CD14-positive monocyte (primary cell): ENCODE results near the gene NEK7. TPM values are rescaled to one million over a fixed set of nuclear protein-coding genes. Genes with fewer than 3 reads are reported as not detected.

Source experiments
- DNase-seq, 3 donors: peaks; one replicate each; pipeline ENCODE4 v3.0.0-alpha.2; 2011 to 2022
- H2AFZ ChIP-seq: 2 replicates; pipeline ENCODE4 v1.6.0; 2012; ENCODE audit warnings: mild to moderate bottlenecking, low read depth, low read length, inconsistent platforms; ENCODE audit not compliant: insufficient read depth, poor library complexity, severe bottlenecking
- H3K27ac ChIP-seq, 2 donors: 1 replicate in 1 of 2; 2 replicates in 1 of 2; pipeline ENCODE4 v1.5.1; 2012 to 2013; ENCODE audit warnings: low read length in 2 of 2, control low read depth in 1 of 2, inconsistent platforms in 1 of 2, low read depth in 1 of 2, mild to moderate bottlenecking in 1 of 2
- H3K27me3 ChIP-seq, 2 donors: one replicate each; pipeline versions ENCODE4 v1.6.0 to v1.6.1; 2011 to 2013; ENCODE audit warnings: low read length in 2 of 2; ENCODE audit not compliant: control insufficient read depth in 2 of 2, insufficient read depth in 2 of 2
- H3K36me3 ChIP-seq, 2 donors: replicated peaks in 1 of 2; 1 replicate in 1 of 2; 2 replicates in 1 of 2; pipeline versions ENCODE4 v1.5.1 to v1.6.1; 2012 to 2013; ENCODE audit warnings: low read length in 2 of 2, control low read depth in 1 of 2, inconsistent platforms in 1 of 2, mild to moderate bottlenecking in 1 of 2; ENCODE audit not compliant: insufficient read depth in 2 of 2, control insufficient read depth in 1 of 2
- H3K4me1 ChIP-seq, 2 donors: 1 replicate in 1 of 2; 2 replicates in 1 of 2; pipeline versions ENCODE4 v1.5.1 to v1.6.1; 2012 to 2013; ENCODE audit warnings: low read length in 2 of 2, control low read depth in 1 of 2, inconsistent platforms in 1 of 2, mild to moderate bottlenecking in 1 of 2, moderate library complexity in 1 of 2; ENCODE audit not compliant: insufficient read depth in 2 of 2, control insufficient read depth in 1 of 2
- H3K4me2 ChIP-seq: replicated peaks from 2 replicates; pipeline ENCODE3; 2012; ENCODE audit warnings: low read length, moderate library complexity, mild to moderate bottlenecking; ENCODE audit not compliant: poor library complexity, severe bottlenecking; ENCODE audit errors: extremely low read depth
- H3K4me3 ChIP-seq, 3 experiments: fragments of 200-600 bp in 1 of 3; sonication (generic) in 1 of 3; replicated peaks in 1 of 3; 1 replicate in 2 of 3; 2 replicates in 1 of 3; pipeline ENCODE4 v1.5.1; 2011 to 2013; ENCODE audit warnings: low read length in 3 of 3, mild to moderate bottlenecking in 3 of 3, control low read depth in 2 of 3, low read depth in 2 of 3, inconsistent platforms in 1 of 3, moderate library complexity in 1 of 3
- H3K79me2 ChIP-seq: 2 replicates; pipeline ENCODE4 v1.6.0; 2012; ENCODE audit warnings: mild to moderate bottlenecking, control low read depth, inconsistent platforms, low read length, moderate library complexity; ENCODE audit not compliant: insufficient read depth
- H3K9ac ChIP-seq: 2 replicates; pipeline ENCODE4 v1.6.0; 2017; ENCODE audit warnings: low read length, mild to moderate bottlenecking; ENCODE audit not compliant: insufficient read depth, poor library complexity, severe bottlenecking
- H3K9me3 ChIP-seq, 2 donors: replicated peaks in 1 of 2; 1 replicate in 1 of 2; 2 replicates in 1 of 2; pipeline versions ENCODE4 v1.5.1 to v1.6.1; 2012 to 2013; ENCODE audit warnings: low read length in 2 of 2, control low read depth in 1 of 2; ENCODE audit not compliant: control insufficient read depth in 1 of 2, insufficient read depth in 1 of 2
- H4K20me1 ChIP-seq: 2 replicates; pipeline ENCODE4 v1.6.0; 2012; ENCODE audit warnings: mild to moderate bottlenecking, low read length, control low read depth, moderate library complexity; ENCODE audit not compliant: insufficient read depth
- H3K27ac Mint-ChIP-seq, 7 donors: one replicate each; pipeline ENCODE4 v1.8.0; 2020; ENCODE audit warnings: mild to moderate bottlenecking in 7 of 7, mixed read lengths in 7 of 7, moderate library complexity in 6 of 7, inconsistent platforms in 2 of 7
- H3K27me3 Mint-ChIP-seq, 3 donors: one replicate each; pipeline ENCODE4 v1.8.0; 2021 to 2022; ENCODE audit warnings: low read depth in 3 of 3, mild to moderate bottlenecking in 3 of 3, mixed read lengths in 3 of 3, moderate library complexity in 3 of 3, inconsistent platforms in 1 of 3
- H3K36me3 Mint-ChIP-seq, 2 donors: one replicate each; pipeline ENCODE4 v1.8.0; 2020; ENCODE audit warnings: mixed read lengths in 2 of 2, inconsistent platforms in 1 of 2, mild to moderate bottlenecking in 1 of 2
- H3K4me1 Mint-ChIP-seq: one replicate; pipeline ENCODE4 v1.8.0; 2020; ENCODE audit warnings: mild to moderate bottlenecking, mixed read lengths
- H3K4me3 Mint-ChIP-seq, 2 donors: one replicate each; pipeline ENCODE4 v1.8.0; 2020; ENCODE audit warnings: mild to moderate bottlenecking in 2 of 2, mixed read lengths in 2 of 2, moderate library complexity in 1 of 2
- H3K9me3 Mint-ChIP-seq, 7 donors: one replicate each; pipeline ENCODE4 v1.8.0; 2020 to 2022; ENCODE audit warnings: mixed read lengths in 7 of 7, mild to moderate bottlenecking in 6 of 7, moderate library complexity in 6 of 7, inconsistent platforms in 2 of 7
- WGBS: methylation state at CpG from one replicate; pipeline ENCODE4 v1.1.5; 2013; ENCODE audit warnings: missing lambda C conversion rate; ENCODE audit not compliant: insufficient coverage; 5-methylcytosine and 5-hydroxymethylcytosine counted together
- intact Hi-C, 2 donors: fragments of 100-400 bp; cut with micrococcal nuclease; formaldehyde crosslinking; loops; one replicate each; pipeline versions ENCODE4 v1.15.0 to v1.15.1; 2023
- polyA plus RNA-seq, 3 donors: library from polyadenylated mRNA; depleted of rRNA in 1 of 3; unstranded in 2 of 3; stranded (reverse) in 1 of 3; fragments of 300-500 nt in 2 of 3; fragments of >200 nt in 1 of 3; fragmentation: Illumina TruSeq in 2 of 3; gene quantifications; 1 replicate in 2 of 3; 2 replicates in 1 of 3; pipeline ENCODE4 v1.2.3, GENCODE V29; 2012 to 2021
- TF ChIP-seq, protein P1 (sequence below): fragments of 200-600 bp; IDR thresholded peaks from one replicate; pipeline ENCODE4 v1.8.0; 2022; ENCODE audit warnings: antibody characterized with exemption, mild to moderate bottlenecking

Gene NEK7
- polyA plus RNA-seq, 3 donors, result 16.0 to 50.1 (median 46.5) TPM

DNA sequence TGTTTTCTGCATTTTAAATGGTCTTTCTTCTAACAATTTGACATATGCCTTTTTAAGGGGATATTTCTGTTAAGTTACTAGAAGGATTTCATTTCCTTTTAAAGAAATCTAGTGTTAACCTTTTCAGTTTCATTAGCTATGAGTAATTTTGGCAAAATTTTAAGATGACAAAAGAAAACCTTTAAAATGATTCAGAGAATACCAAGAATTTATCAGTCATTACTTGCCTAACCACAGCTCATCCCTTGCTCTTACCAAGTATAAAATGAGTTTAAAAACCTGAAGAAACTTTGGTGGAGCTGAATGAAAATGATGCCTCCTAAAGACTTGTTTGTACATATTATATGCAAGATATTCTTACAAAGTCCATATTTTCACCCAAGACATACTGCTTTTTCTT, 101.7 kb downstream of the NEK7 start:
- Histone ChIP-seq H3K27ac (no peak overlapping the region), H3K36me3 (no peaks in the 10 kb centered on the region), H4K20me1 (peaks cover 78% of the 10 kb centered on the region), H3K4me3 (no peak overlapping the region), H2AFZ (no peak overlapping the region), H3K9me3 (no peaks in the 10 kb centered on the region), H3K27me3 (no peaks in the 10 kb centered on the region), H3K4me1 (peaks cover 2 to 3% of the 10 kb centered on the region in 2 donors), H3K79me2 (peaks cover 5% of the 10 kb centered on the region), H3K4me2 (no peak overlapping the region), H3K9ac (no peak overlapping the region)
- Mint-ChIP-seq H3K27me3 (peaks cover 0 to 1% (median 0%) of the 10 kb centered on the region in 3 donors), H3K27ac (no peak overlapping the region), H3K36me3 (peaks cover 3 to 7% of the 10 kb centered on the region in 2 donors), H3K9me3 (no peaks in the 10 kb centered on the region), H3K4me1 (peaks cover 4% of the 10 kb centered on the region), H3K4me3 (no peak overlapping the region)
- DNase-seq, result no peak
- TF ChIP-seq, protein P1, sequence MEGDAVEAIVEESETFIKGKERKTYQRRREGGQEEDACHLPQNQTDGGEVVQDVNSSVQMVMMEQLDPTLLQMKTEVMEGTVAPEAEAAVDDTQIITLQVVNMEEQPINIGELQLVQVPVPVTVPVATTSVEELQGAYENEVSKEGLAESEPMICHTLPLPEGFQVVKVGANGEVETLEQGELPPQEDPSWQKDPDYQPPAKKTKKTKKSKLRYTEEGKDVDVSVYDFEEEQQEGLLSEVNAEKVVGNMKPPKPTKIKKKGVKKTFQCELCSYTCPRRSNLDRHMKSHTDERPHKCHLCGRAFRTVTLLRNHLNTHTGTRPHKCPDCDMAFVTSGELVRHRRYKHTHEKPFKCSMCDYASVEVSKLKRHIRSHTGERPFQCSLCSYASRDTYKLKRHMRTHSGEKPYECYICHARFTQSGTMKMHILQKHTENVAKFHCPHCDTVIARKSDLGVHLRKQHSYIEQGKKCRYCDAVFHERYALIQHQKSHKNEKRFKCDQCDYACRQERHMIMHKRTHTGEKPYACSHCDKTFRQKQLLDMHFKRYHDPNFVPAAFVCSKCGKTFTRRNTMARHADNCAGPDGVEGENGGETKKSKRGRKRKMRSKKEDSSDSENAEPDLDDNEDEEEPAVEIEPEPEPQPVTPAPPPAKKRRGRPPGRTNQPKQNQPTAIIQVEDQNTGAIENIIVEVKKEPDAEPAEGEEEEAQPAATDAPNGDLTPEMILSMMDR, result no peak
- intact Hi-C loops, result no loop called here

DNA sequence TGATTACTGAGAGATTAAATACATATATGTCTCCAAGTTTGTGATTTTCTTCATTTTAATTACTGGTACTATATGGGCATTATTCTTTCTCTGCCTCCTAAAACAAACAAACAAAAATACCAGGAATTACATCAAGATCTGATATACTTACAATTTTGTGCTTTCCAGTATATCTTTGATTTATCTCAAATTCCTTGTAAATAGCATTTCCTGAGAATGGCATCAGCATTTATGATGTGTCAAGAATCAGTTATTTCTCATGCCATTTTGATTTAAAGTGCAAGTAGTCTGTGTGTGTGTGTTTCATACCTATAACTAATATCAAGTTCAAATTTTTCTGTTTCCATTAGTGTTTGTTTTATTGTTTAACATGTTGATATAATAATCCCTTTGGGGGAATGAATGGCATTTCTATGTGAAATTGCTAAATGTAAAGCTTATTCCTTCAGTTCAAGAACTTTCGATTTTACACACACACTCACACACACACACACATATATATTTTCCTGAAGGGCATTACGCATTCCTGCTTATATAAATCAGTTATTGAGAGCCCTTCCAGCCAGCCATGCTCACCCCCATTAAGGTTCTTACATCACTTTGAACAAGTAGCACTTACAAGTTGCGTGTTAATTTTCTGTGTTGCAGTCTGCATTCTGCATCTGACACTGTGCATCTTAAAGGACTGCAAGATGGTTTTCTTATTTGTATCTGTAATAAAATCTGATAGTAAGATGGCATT, 102.7 kb downstream of the NEK7 start:
- no peaks in the 10 kb centered on the region for H3K9me3 Mint-ChIP-seq
- TF ChIP-seq, protein P1, result no peak
- intact Hi-C loops, result no loop called here
- H3K4me1 Mint-ChIP-seq, result no peaks in the 10 kb centered on the region
- H3K4me2 ChIP-seq, result no peak overlapping the region
- H3K9me3 ChIP-seq, result no peaks in the 10 kb centered on the region
- H3K27me3 ChIP-seq, result no peaks in the 10 kb centered on the region
- H3K4me1 ChIP-seq, result no peaks in the 10 kb centered on the region
- no peak for DNase-seq
- no peak overlapping the region for H3K27ac Mint-ChIP-seq
- no peak overlapping the region for H3K4me3 Mint-ChIP-seq
- H3K9ac ChIP-seq, result no peak overlapping the region
- H3K27me3 Mint-ChIP-seq, result peaks cover 0 to 1% (median 0%) of the 10 kb centered on the region in 3 donors
- peaks cover 3 to 11% of the 10 kb centered on the region in 2 donors for H3K36me3 Mint-ChIP-seq
- no peak overlapping the region for H3K27ac ChIP-seq
- WGBS, result 92% methylated on average over 2 of the region's 3 CpGs
- H3K36me3 ChIP-seq, result peaks cover 0 to 6% of the 10 kb centered on the region in 2 donors
- peaks cover 5% of the 10 kb centered on the region for H3K79me2 ChIP-seq
- H3K4me3 ChIP-seq, result no peak overlapping the region
- H2AFZ ChIP-seq, result no peak overlapping the region
- peaks cover 72% of the 10 kb centered on the region for H4K20me1 ChIP-seq
